ENCODE measurements around the gene SH3BP5. TPM values are rescaled to one million over a fixed set of nuclear protein-coding genes. Genes with fewer than 3 reads are reported as not detected.
A peak's percentile ranks its signal among the peaks of the same experiment; 100 is the strongest.

SH3BP5 gene
- total RNA-seq, 1 experiment from 2014 or later = 0.99 TPM

DNA sequence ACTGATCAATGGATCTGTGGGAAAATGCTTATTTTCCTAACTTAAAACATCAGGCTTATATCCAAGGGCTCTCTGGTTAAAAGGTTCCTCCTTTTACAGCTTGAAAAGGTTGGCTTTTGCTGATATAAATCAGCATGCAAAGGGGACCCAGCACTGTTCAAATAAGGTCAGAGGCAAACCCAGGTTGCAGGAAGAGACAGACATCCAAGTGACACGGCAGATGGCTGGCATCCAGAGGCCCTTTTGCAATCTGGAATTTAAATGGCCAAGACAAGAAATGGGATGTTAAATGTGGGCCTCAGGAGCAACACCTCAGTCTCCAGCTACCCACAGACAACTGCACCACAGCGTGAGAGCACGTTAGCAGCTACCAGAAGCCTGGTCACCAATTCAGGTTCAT lies 6.3 kb downstream of the SH3BP5 start:
- DNase-seq (ENCODE audit: low spot score) = no peak

DNA sequence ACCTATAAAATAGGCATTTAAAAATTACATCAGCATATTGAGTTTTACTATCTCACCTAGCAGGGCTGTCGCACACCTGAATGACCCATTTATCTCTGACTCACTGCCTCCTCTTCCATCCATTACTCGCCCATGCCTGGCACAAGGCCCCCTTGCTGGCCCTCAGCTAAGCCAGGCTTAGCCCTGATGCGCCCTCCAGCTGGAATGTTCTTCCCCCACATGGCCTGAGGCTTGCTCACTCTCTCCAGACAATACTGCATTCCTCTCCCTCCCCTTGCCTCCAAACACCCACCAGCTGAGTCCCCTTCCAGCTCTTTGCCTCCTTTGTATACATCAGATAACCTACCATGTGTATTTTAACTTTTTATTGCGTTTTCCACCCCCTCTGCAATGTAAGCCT lies 7.2 kb downstream of the SH3BP5 start:
- DNase-seq (ENCODE audit: low spot score) = no peak

DNA sequence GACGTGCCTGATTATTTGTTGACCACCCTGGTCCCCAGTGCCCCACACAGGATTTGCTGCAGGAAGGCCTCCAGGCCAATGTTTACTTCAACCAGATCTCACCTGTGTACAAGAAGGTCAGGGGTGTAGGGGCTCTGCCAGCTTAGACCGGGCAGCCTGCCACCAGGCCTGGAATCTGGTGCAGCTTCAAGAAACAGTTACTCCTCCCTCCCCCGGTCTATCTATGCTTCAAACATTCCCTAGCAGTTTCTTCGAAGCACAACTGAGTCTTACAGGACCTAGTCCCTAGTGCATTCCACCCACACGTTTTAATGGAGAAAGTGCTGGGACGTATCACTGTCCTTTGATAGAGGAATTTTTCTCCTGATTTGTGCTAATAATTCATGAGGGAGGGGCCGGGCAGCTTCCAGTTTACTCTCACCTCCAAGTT lies 8.0 kb downstream of the SH3BP5 start:
- no peak for DNase-seq (ENCODE audit: low spot score)

DNA sequence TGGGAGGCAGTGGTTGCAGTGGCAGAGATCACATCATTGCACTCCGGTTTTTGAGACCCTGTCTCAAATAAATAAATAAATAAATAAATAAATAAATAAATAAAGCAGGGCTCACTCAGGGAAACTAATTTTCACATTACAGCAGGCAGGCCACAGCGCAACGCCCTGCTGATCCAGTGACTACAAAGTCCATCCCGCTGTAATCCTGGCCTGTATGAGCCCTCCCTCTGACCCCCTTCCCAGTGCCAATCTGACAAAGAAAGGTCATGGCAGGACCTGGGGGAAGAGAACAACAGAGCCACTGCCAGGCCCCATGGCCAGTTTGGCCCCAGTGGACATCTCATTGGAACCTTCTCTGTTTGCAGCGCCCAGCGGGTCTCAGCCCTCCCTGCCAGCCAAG lies 9.3 kb downstream of the SH3BP5 start:
- no peak for DNase-seq (ENCODE audit: low spot score)

DNA sequence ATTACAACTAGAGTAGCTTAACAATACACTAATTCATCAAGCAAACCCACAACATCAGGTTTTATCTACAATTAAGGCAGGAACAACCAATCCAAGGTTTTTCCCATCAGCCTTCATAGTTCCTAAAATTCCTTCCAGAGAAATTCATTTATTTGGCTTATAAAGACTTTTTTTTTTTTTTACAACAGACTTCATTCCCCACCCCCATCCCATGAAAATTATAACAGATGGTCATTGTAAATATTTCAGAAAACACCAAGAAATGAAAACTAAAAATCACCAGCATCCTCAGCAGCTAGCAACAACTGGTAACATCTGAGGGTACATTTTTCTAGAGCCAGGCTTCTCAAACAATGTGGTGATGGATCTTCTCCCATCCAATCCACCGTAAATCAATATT lies 11.0 kb downstream of the SH3BP5 start:
- no peak for DNase-seq (ENCODE audit: low spot score)

DNA sequence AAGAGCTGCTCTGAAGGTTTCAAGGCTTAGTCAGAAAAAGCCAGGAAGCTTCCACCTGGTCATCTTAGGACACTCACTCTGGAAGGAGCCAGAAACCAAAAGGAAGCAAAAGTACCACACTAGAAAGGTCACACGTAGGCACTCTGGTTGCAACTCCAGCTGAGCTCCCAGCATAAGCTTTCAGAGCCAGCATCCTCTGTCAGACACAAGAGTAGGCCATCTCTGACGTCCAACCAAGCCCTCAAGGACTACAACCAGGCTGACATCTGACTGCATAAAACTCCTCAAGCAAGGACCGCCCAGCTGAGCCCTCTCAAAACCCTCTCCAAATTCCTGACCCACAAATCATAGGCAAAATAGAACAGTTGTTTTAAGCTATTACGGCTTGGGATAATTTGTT lies 12.8 kb downstream of the SH3BP5 start:
- no peak for DNase-seq (ENCODE audit: low spot score)

DNA sequence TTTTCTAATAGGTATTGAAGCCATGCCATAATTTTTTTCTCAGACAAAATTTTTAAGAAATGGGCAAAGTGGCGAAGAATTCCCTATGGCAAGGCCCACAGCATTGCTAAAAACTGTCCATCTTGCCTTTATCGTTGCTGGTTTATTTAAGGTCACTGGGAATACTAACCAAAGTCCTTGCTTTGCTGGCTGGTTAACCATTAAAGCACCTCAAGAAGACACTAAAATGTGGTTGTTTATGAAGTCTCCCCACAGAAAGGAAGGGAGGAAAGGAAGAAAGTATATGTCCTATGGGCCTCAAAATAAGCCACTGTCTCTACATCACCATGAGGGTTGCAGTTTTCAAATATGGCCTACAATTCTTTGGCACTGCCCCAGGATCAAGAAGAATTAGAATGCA lies 13.2 kb downstream of the SH3BP5 start:
- no peak for DNase-seq (ENCODE audit: low spot score)

DNA sequence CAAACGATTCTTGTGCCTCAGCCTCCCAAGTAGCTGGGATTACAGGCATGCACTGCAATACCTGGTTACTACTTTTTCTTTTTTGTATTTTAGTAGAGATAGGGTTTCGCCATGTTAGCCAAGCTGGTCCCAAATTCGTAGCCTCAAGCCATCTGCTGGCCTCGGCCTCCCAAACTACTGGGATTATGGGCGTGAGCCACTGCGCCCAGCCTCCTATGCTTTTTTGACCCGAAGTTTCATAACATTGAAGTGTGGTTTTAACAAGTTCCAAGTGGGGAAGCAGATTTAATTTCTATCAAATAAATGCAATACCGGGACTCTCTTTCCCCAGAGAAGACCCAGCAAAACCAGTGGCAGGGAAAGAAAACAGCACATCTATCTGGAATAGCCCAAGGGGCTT lies 13.7 kb downstream of the SH3BP5 start:
- no peak for DNase-seq (ENCODE audit: low spot score)

DNA sequence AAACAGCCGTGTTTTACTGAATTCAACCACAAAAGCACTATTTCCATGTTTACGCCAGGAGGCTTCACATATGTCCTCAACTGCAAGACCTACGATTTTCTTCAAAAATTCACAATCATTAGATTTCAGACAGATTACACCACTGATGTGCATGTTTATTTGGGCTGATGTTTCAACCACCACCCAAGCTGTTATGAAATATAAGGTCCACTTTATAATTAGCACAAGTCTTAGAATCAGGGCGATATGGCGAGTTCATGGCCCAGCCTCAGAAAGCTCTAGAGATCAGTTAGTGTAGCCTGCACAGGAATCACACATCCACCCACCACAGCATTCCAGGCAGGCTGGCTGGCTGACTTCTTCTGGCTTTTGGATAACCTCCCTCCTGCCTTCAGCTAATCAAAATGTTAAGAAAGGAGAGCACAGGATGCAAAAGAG lies 15.4 kb downstream of the SH3BP5 start:
- DNase-seq (ENCODE audit: low spot score) = no peak

DNA sequence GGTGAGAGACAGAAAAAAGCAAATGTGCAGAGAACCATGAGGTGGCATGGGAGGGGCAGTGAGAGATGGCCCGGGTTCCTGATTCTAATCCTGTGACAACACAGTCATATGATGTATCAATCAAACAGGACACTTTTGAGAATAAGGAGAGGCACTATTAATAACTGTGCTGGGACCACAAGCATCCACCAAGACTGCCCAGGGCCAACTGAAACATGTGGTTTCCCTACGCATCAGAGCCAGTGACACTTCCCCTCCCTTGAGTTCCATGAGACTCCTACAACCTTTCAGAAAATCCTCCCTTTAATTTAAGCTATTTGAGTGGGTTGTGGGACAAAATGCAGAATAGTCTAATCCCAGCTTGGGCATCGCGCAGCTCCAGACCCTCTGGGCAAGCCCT lies 17.4 kb downstream of the SH3BP5 start:
- DNase-seq (ENCODE audit: low spot score) = no peak

DNA sequence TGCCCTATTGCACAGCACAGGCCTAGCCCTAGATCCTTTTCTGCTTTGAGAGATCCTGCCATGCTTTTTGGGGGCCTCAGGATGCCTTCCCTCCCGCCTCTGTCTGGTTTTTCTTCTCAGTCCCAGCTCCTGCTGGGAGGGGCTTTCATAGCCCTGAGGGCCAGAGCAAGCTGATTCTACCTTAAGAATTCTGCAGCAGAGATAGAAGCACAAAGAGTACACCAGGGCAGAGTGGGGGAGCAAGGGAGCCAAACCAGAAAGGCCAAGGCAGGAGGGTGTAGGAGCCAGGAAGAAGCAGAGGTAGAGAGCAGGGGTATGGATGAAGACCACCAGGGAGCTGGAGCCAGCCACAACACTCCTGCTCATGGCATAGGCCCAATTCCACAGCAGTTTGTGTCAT lies 18.1 kb downstream of the SH3BP5 start:
- no peak for DNase-seq (ENCODE audit: low spot score)

DNA sequence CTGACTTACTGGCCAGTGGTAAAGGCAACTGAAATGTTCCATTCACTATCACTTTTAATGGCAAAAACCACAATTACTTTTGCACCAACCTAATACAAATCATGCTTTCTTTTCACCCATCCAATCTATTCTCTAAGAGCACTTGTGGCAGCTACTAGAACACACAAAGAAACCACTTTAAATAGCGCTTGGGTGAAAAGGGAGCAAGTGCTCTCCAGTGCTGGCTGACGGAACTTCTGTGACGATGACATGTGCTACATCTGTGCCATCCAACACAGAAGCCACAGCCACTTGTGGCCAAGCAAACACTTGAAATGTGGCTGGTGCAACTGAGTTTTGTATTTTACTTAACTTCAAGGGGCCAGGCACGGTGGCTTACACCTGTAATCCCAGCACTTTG lies 18.9 kb downstream of the SH3BP5 start:
- no peak for DNase-seq (ENCODE audit: low spot score)

DNA sequence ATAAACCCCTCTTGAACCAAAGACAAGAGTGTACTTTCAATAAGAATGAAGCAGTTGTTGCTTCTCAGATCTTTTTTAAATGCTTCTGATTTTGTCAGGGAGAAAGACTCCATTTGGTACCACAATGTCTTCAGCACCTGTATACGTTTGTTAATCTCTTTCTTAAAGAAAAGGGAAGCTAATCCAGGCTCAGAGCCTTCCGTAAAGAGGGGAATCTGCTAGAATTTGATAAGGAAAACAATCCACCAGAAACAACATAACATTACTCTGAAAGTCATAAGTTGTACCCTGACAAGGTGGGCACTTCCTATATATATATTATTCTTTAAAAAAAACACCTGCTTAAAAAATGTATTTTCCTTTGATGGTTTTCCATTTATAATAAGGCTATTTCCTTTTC lies 19.8 kb downstream of the SH3BP5 start:
- no peak for DNase-seq (ENCODE audit: low spot score)

DNA sequence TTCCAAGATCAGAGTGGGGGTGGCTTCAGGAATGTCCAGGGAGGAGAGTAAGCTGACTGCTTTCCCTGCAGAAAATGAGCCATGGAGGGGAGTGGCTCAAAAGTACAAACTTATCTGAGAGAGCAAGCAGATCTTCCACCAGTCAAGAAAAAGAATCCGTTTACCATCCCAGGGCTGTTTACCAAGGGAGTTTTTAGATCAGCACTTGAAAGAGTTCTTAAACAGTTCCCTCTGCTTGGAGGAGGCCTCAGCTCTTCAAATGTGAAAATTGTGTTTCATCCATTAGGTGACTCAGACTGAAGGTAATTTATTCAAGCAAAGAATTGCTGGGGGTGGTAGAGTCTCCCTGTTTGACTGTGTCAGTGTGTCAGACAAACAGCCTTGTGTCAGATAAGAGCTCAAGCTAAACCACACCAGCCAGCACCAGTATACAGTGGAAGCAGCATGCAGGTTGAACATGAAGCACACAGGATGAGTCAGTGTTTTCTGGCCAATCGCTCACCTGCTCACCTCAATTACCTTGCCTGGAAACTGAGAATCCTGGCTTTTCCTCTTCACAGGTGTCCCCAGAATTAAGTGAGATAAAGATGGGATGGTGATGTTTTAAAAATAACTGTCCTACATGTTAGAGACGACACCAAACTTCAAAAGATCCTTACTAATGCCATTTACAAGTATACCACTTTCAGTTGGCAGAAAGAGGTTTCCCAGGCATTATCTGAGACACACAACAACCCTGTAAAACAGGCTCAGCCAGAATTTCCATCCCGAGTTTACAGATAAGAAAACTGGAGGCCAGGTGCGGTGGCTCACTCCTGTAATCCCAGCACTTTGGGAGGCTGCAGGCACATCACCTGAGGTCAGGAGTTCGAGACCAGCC lies 21.7 kb downstream of the SH3BP5 start:
- peak; percentile 21 for DNase-seq (ENCODE audit: low spot score)

DNA sequence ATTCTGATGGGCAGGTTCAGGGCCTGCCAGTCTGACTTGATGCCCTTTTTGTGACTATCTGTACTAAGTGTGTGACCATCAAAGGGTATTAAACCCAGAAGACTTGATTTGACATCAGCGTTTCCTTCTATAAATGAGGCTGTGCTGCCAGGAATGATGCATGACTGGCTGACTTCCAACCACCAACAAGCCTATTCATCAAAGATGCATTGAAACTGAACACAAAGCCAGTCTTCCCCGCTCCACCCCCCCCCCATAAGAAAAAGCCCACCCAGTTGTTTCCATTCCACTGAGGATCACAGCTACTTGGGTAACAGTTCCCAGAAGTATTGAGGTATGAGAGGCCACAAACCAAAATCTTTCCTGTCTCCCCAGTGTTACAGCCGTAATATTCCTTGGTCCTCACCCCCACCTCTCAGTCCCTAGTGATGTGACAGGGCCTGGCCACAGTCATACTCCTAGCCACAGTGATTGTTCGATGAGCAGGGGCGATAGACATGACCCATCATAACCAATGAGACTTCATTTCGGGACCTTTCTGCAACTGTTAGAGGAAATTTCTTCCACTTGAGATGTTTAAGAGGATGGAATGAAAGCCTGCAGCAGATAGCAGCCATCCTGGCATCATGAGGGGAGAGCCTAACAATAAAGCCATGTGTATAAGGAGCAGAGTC lies 22.6 kb downstream of the SH3BP5 start:
- DNase-seq (ENCODE audit: low spot score) = no peak

DNA sequence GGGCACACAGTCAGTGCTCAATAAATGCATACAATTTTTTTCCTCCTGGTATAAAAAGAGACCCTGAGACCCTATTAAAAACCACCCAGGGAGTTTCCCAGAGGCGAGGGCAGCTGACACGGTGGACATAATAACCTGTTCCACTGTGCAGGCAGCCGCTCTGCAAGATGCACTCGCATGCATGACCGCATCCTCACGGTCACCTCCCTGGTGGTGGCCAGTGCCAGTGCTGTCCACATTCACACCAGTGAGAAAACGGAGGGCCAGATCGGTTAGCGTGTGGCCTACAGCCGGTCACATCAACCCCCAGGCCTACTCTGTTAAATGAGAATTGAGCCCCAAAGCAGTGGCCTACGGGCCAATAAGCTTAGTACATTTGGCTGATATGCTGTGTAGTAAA lies 24.8 kb downstream of the SH3BP5 start:
- no peak for DNase-seq (ENCODE audit: low spot score)

DNA sequence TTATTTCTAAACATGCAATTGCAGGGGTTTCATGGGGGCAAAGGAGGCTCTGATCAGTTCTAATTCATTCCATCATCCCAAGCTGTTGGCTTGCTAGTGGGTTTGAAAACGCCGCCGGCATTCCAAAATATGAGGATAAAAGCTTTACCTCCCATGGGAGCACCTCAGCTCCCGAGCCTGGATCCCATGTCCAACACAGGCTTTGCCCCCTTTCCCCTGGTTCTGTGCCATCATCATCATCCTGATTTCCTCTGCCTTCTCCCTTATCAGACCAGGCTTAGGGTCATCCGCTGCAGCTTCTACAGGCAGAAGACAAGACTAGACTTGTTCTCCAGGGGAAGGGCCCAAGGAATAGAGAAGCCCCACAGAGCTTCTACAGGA lies 25.4 kb downstream of the SH3BP5 start:
- DNase-seq (ENCODE audit: low spot score) = no peak

DNA sequence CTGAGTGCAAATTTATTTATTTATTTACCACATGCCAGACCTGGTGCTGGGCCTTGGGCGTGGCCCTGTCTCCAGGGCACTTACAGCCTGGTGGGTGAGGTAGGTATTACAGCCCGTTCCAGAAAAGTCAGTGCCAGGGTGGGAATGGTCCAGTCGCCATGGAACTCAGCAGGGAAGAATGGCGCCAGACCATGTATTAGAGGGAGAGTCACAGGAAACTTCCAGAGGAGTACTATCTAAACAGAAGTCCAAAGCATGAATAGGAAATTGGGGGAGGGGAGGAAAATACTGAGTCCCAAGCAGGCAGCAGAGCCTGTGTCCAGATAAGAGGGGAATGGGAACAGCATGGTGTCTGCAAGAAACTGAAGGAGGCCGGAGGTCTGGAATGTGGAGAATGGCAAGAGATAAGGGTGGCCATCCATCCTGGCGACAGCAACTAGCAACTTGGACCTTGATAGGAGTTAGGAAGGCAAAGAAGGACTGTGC lies 27.0 kb downstream of the SH3BP5 start:
- no peak for DNase-seq (ENCODE audit: low spot score)

DNA sequence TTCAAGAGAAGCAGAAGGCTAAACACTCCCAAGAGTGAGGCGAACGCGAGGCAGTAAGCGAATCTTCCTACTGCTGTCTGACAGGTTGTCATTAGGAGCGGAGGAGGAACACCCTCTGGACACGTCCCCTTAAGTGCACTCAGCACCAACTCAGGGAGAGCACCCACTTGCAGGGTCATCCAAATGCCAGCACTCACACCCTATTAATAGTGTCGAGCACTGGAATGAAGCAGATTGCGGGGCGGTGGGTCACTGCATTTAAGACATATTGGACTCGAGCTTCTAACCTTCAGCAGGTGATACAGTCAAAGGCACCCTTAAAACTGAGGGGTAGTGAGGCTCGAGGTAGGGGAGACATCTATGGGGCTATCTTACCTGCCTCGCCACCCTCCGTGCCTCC lies 28.7 kb downstream of the SH3BP5 start:
- no peak for DNase-seq (ENCODE audit: low spot score)

DNA sequence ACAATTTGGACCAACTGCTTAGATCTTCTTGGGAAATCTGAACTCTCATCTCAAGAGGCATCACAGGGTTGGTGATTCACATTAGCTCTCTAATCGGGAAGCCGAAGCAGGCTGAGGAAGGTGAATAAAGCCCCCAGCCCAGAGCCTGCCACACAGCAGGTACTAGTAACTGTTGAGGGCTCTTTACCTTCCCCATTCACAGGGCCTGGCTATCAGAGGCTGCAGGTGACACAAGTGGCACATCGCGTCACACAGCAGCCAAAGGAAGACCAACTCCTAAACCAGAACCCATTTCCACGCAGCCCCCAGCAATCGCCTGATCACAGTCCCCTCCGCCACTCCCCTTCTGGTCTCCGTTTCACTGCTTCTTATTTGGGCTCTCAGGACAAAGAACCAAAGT lies 29.2 kb downstream of the SH3BP5 start:
- no peak for DNase-seq (ENCODE audit: low spot score)

DNA sequence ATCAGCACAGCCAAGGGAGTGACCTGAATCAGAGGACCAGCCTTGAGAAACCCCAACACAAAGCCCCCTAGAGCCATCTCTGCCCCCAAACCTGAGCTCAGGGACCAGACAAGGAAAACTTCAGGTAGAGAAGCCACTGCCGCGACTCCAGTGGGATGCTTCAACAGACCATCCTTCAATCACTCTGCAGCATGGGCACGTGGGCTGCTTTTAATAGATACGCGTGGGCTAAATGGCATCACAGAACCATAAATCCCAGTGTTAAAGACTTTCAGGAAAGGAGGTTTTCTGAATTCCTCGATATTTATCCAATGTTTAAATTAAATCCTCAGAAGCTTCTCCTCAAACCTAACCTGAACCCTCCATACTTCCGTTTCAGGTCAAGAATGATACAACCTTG lies 30.6 kb downstream of the SH3BP5 start:
- DNase-seq (ENCODE audit: low spot score) = no peak

DNA sequence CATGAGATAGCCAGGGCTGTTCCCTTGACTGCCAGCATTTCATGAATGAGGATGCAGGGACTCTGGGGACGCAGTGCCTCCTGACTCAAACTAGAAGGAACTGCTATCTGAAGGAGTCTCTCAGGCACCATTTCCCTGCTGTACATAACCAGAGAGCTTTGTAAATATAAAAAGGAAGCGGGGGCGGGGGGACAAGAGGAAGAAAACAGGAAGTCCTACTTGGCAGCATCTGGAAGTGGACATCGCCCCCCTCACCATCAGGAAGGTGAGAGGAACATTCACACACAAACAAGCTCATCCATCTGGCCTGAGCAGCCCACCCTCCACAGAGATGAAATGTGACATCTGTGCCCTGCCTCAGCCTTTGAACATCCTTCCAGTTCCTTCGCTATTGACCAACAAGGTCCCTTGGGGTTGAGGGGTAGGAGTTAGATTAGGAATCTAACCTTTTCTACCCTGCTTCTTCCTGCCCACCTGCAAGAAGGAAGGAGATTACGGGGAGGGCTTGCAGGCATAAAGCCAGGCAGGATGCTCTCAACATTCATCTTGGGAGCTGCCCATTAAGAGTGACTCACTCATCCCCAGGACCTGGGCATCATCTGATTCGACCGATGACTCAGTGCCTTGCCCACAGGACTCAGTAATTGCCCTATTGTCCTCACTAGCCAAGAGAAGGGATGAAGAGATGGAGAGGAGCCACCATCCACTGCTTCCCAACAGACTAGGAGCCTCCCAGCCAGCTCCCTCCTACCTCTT lies 31.9 kb downstream of the SH3BP5 start:
- DNase-seq (ENCODE audit: low spot score) = no peak
